Ovary (tissue), 9 donors: ENCODE data around the gene MATK. TPM values are rescaled to one million over a fixed set of nuclear protein-coding genes. Genes with fewer than 3 reads are reported as not detected.

ENCODE experiments used
- DNase-seq, 5 donors: peaks; one replicate each; pipeline ENCODE4 v3.0.0-alpha.2; 2019 to 2020
- H3K27ac ChIP-seq, 2 donors: fragments of 200-600 bp; one replicate each; pipeline versions ENCODE4 v1.5.1 to v1.8.0; 2019 to 2022
- H3K27me3 ChIP-seq: fragments of 200-600 bp; one replicate; pipeline ENCODE4 v1.8.0; 2022
- H3K36me3 ChIP-seq: fragments of 200-600 bp; sonication (generic); one replicate; pipeline ENCODE4 v1.5.1; 2019
- H3K4me1 ChIP-seq: one replicate; pipeline ENCODE4 v1.8.1; 2013; ENCODE audit warnings: mild to moderate bottlenecking, moderate library complexity; ENCODE audit not compliant: insufficient read depth
- H3K4me3 ChIP-seq: fragments of 200-600 bp; sonication (generic); one replicate; pipeline ENCODE4 v1.5.1; 2017
- H3K9me3 ChIP-seq, 2 donors: fragments of 200-600 bp in 1 of 2; sonication (generic) in 1 of 2; one replicate each; pipeline versions ENCODE4 v1.5.1 to v1.8.1; 2013 to 2019; ENCODE audit warnings: mild to moderate bottlenecking in 1 of 2, moderate library complexity in 1 of 2
- CTCF ChIP-seq, 3 donors: fragments of 450-650 bp in 2 of 3; fragments of 200-600 bp in 1 of 3; IDR thresholded peaks; one replicate each; pipeline versions ENCODE4 v1.5.1 to v1.8.0; 2016 to 2022; ENCODE audit warnings: antibody characterized with exemption in 3 of 3, mild to moderate bottlenecking in 1 of 3
- EP300 ChIP-seq: sonication (generic); formaldehyde crosslinking; IDR thresholded peaks from one replicate; pipeline ENCODE4 v1.6.1; 2017; ENCODE audit warnings: antibody characterized with exemption
- POLR2A ChIP-seq: fragments of 450-650 bp; IDR thresholded peaks from one replicate; pipeline ENCODE4 v1.6.1; 2017; ENCODE audit warnings: antibody characterized with exemption, mild to moderate bottlenecking, moderate library complexity
- WGBS, 3 donors: extraction: QIAGEN DNeasy Blood & Tissue Kit in 1 of 3; methylation state at CpG; one replicate each; pipeline versions ENCODE4 v1.1.5 to v1.1.7; 2013 to 2017; 5-methylcytosine and 5-hydroxymethylcytosine counted together
- intact Hi-C, 4 donors: fragments of 100-400 bp; cut with DNase I; formaldehyde crosslinking; loops; one replicate each; pipeline versions ENCODE4 v1.11.0 to v1.15.1; 2022 to 2023
- polyA plus RNA-seq, 2 donors: library from polyadenylated mRNA; stranded (reverse); fragments of 200-250 nt in 1 of 2; fragments of 350-450 nt in 1 of 2; fragmentation: Illumina TruSeq in 1 of 2; extraction: RNeasy Lipid Tissue Mini Kit (QIAGEN cat#74804) in 1 of 2; gene quantifications; one replicate each; pipeline ENCODE4 v1.2.3, GENCODE V29; 2013 to 2014
- small RNA-seq: library from RNA; depleted of rRNA; stranded (forward); fragments of <200 nt; gene quantifications from one replicate; pipeline ENCODE3, GENCODE V24; 2016
- total RNA-seq, 7 donors: library from RNA; depleted of rRNA in 2 of 7; stranded (reverse); fragments of >200 nt in 2 of 7; fragmentation: NEBNext Ultra II Directional in 3 of 7; extraction: Animal tissue kit (Norgen Biotek cat#: 25700) in 3 of 7; gene quantifications; one replicate each; pipeline versions ENCODE4 v1.1.0 to v1.2.4, GENCODE V29; 2016 to 2023
- donor health status: DM: no; HTN: no; CAD: no; lungs with moderate emphysema.
- donor health status: DM: no; HTN: no; CAD: no.
- donor health status: Bipolar disorder and iron deficiency.
- donor health status: DM: yes; HTN: yes; CAD: no.
- donor health status: DM: no; HTN: no; CAD: no.
- donor health status: DM: yes; HTN: yes; CAD: no.

Gene MATK
- total and polyA plus RNA-seq, 9 donors: 0.25 to 1.4 (median 0.72) TPM

GRCh38 chr19:3734310-3734600 is 51.9 kb downstream of the MATK start:
- Histone ChIP-seq H3K27ac (no peak overlapping the region), H3K9me3 (no peaks in the 10 kb centered on the region), H3K27me3 (no peaks in the 10 kb centered on the region), H3K4me3 (no peak overlapping the region), H3K4me1 (no peaks in the 10 kb centered on the region), H3K36me3 (no peaks in the 10 kb centered on the region)
- intact Hi-C loops: no loop called here
- TF ChIP-seq CTCF (IDR thresholded peaks at IDR 0.05) (no peak), EP300 (no peak), POLR2A (no peak)
- WGBS, 3 donors: 79 to 82% (median 81%) methylated on average over 14 of the region's 14 CpGs
- DNase-seq: no peak

GRCh38 chr19:3733549-3734309 is 52.5 kb downstream of the MATK start:
- Histone ChIP-seq H3K27me3 (no peaks in the 10 kb centered on the region), H3K36me3 (no peaks in the 10 kb centered on the region), H3K9me3 (no peaks in the 10 kb centered on the region), H3K27ac (no peak overlapping the region), H3K4me3 (no peak overlapping the region), H3K4me1 (no peaks in the 10 kb centered on the region)
- TF ChIP-seq POLR2A (no peak), EP300 (no peak), CTCF (IDR thresholded peaks at IDR 0.05) (no peak)
- intact Hi-C loops: no loop called here
- WGBS, 3 donors: 74 to 81% (median 77%) methylated on average over 20 of the region's 20 CpGs
- no peak for DNase-seq

GRCh38 chr19:3732108-3732507 is 54.1 kb downstream of the MATK start:
- H3K36me3 ChIP-seq: no peaks in the 10 kb centered on the region
- WGBS, 3 donors: 87 to 100% (median 95%) methylated on average over 1 of the region's 1 CpG
- H3K9me3 ChIP-seq: no peaks in the 10 kb centered on the region
- no peak overlapping the region for H3K4me3 ChIP-seq
- no peaks in the 10 kb centered on the region for H3K4me1 ChIP-seq
- H3K27me3 ChIP-seq: no peaks in the 10 kb centered on the region
- H3K27ac ChIP-seq: no peak overlapping the region
- TF ChIP-seq POLR2A (no peak), EP300 (no peak), CTCF (IDR thresholded peaks at IDR 0.05) (no peak)
- intact Hi-C loops: no loop called here
- no peak for DNase-seq

GRCh38 chr19:3730457-3730958 is 55.7 kb downstream of the MATK start:
- DNase-seq: no peak
- H3K9me3 ChIP-seq: no peaks in the 10 kb centered on the region
- H3K27ac ChIP-seq: no peak overlapping the region
- TF ChIP-seq CTCF (IDR thresholded peaks at IDR 0.05): no peak
- TF ChIP-seq POLR2A: no peak
- TF ChIP-seq EP300: no peak
- no peak overlapping the region for H3K4me3 ChIP-seq
- H3K36me3 ChIP-seq: no peaks in the 10 kb centered on the region
- intact Hi-C loops: no loop called here
- no peaks in the 10 kb centered on the region for H3K4me1 ChIP-seq
- WGBS, 3 donors: 94 to 95% (median 94%) methylated on average over 32 of the region's 32 CpGs
- H3K27me3 ChIP-seq: no peaks in the 10 kb centered on the region

Small RNAs within 50 kb of the gene (small RNA-seq; reads per million reads assigned to genes)
- gene AC005777.1: not detected

Other genes starting within 250 kb of the MATK start
- 1 to 10 TPM in 6 of 7 donors, not detected in 1; 1.2 to 5.6 (median 3.8) TPM for gene TEKTIP1, start 247.2 kb downstream of the MATK start, total RNA-seq
- under 1 TPM in 1 of 2 donors, not detected in 1; 0.54 TPM for gene TEKTIP1, start 247.2 kb downstream of the MATK start, polyA plus RNA-seq
- 100 to 1,000 TPM in 1 of 7 donors, 10 to 100 TPM in 6; 19.2 to 104 (median 36.9) TPM for gene MFSD12, start 228.8 kb downstream of the MATK start, total RNA-seq
- 10 to 100 TPM; 17.4 to 21.1 TPM for gene MFSD12, start 228.8 kb downstream of the MATK start, polyA plus RNA-seq
- 100 to 1,000 TPM in 1 of 7 donors, 10 to 100 TPM in 6; 44.5 to 109 (median 60.3) TPM for gene HMG20B, start 213.4 kb downstream of the MATK start, total RNA-seq
- gene HMG20B, start 213.4 kb downstream of the MATK start, polyA plus RNA-seq: 10 to 100 TPM; 33.2 to 71.0 TPM
- gene GIPC3, start 200.9 kb downstream of the MATK start, total RNA-seq: under 1 TPM; 0.11 to 0.66 (median 0.35) TPM
- 1 to 10 TPM in 1 of 2 donors, under 1 TPM in 1; 0.52 to 3.3 TPM for gene GIPC3, start 200.9 kb downstream of the MATK start, polyA plus RNA-seq
- gene TBXA2R, start 179.5 kb downstream of the MATK start, total RNA-seq: 1 to 10 TPM; 1.1 to 3.7 (median 1.8) TPM
- gene TBXA2R, start 179.5 kb downstream of the MATK start, polyA plus RNA-seq: 1 to 10 TPM; 1.3 to 1.5 TPM
- 10 to 100 TPM; 19.2 to 39.1 (median 34.3) TPM for gene CACTIN, start 159.6 kb downstream of the MATK start, total RNA-seq
- gene CACTIN, start 159.6 kb downstream of the MATK start, polyA plus RNA-seq: 10 to 100 TPM in 1 of 2 donors, 1 to 10 TPM in 1; 2.7 to 28.8 TPM
- 10 to 100 TPM; 11.3 to 41.7 (median 32.9) TPM for gene PIP5K1C, start 85.9 kb downstream of the MATK start, total RNA-seq
- 10 to 100 TPM in 1 of 2 donors, 1 to 10 TPM in 1; 6.0 to 23.3 TPM for gene PIP5K1C, start 85.9 kb downstream of the MATK start, polyA plus RNA-seq
- 10 to 100 TPM in 1 of 7 donors, 1 to 10 TPM in 3, under 1 TPM in 2, not detected in 1; 0.18 to 24.4 (median 3.0) TPM for gene TJP3, start 78.0 kb downstream of the MATK start, total RNA-seq
- under 1 TPM in 1 of 2 donors, not detected in 1; 0.46 TPM for gene TJP3, start 78.0 kb downstream of the MATK start, polyA plus RNA-seq
- 10 to 100 TPM; 18.1 to 25.4 (median 21.5) TPM for gene APBA3, start 24.7 kb downstream of the MATK start, total RNA-seq
- 10 to 100 TPM in 1 of 2 donors, under 1 TPM in 1; 0.88 to 19.9 TPM for gene APBA3, start 24.7 kb downstream of the MATK start, polyA plus RNA-seq
- gene MRPL54, start 23.7 kb downstream of the MATK start, total RNA-seq: 100 to 1,000 TPM in 2 of 7 donors, 10 to 100 TPM in 5; 42.4 to 113 (median 64.4) TPM
- 10 to 100 TPM; 14.5 to 80.8 TPM for gene MRPL54, start 23.7 kb downstream of the MATK start, polyA plus RNA-seq
- under 1 TPM in 1 of 7 donors, not detected in 6; 0.13 TPM for gene RAX2, start 14.2 kb downstream of the MATK start, total RNA-seq
- gene RAX2, start 14.2 kb downstream of the MATK start, polyA plus RNA-seq: under 1 TPM in 1 of 2 donors, not detected in 1; 0.13 TPM
- gene ZFR2, start 82.7 kb upstream of the MATK start, total RNA-seq: under 1 TPM in 5 of 7 donors, not detected in 2; 0.05 to 0.25 (median 0.11) TPM
- gene ZFR2, start 82.7 kb upstream of the MATK start, polyA plus RNA-seq: under 1 TPM in 1 of 2 donors, not detected in 1; 0.17 TPM
- under 1 TPM in 1 of 7 donors, not detected in 6; 0.31 TPM for gene ATCAY, start 94.3 kb upstream of the MATK start, total RNA-seq
- gene ATCAY, start 94.3 kb upstream of the MATK start, polyA plus RNA-seq: not detected
- gene NMRK2, start 146.7 kb upstream of the MATK start, total RNA-seq: under 1 TPM in 3 of 7 donors, not detected in 4; 0.26 to 0.40 (median 0.40) TPM
- under 1 TPM in 1 of 2 donors, not detected in 1; 0.93 TPM for gene NMRK2, start 146.7 kb upstream of the MATK start, polyA plus RNA-seq
- gene DAPK3, start 184.7 kb upstream of the MATK start, total RNA-seq: 100 to 1,000 TPM in 1 of 7 donors, 10 to 100 TPM in 6; 46.3 to 101 (median 57.0) TPM
- 10 to 100 TPM in 1 of 2 donors, 1 to 10 TPM in 1; 8.3 to 66.5 TPM for gene DAPK3, start 184.7 kb upstream of the MATK start, polyA plus RNA-seq
- 1,000 to 10,000 TPM; 1,491 to 4,634 (median 4,119) TPM for gene EEF2, start 199.1 kb upstream of the MATK start, total RNA-seq
- gene EEF2, start 199.1 kb upstream of the MATK start, polyA plus RNA-seq: 1,000 to 10,000 TPM; 2,682 to 3,932 TPM
- gene PIAS4, start 221.4 kb upstream of the MATK start, total RNA-seq: 10 to 100 TPM; 11.6 to 29.7 (median 23.6) TPM
- 10 to 100 TPM in 1 of 2 donors, 1 to 10 TPM in 1; 5.2 to 18.9 TPM for gene PIAS4, start 221.4 kb upstream of the MATK start, polyA plus RNA-seq